Fibroblast of skin of abdomen (primary cell): ENCODE data around the gene ZNF528. TPM values are rescaled to one million over a fixed set of nuclear protein-coding genes. Genes with fewer than 3 reads are reported as not detected.
A peak's percentile ranks its signal among the peaks of the same experiment; 100 is the strongest.

ENCODE experiments used
- DNase-seq: peaks from one replicate; pipeline ENCODE4 v3.0.0-alpha.2; 2013
- polyA plus RNA-seq, 2 experiments: library from polyadenylated mRNA; unstranded; fragments of 120-200 nt; gene quantifications; one replicate each; pipeline ENCODE4 v1.2.1, GENCODE V29; 2013; ENCODE audit not compliant: insufficient read length in 2 of 2

ZNF528 gene
- polyA plus RNA-seq (2013, experiment 1 of 2; ENCODE audit: insufficient read length): 12.1 TPM
- polyA plus RNA-seq (2013, experiment 2 of 2; ENCODE audit: insufficient read length): 9.3 TPM

DNA sequence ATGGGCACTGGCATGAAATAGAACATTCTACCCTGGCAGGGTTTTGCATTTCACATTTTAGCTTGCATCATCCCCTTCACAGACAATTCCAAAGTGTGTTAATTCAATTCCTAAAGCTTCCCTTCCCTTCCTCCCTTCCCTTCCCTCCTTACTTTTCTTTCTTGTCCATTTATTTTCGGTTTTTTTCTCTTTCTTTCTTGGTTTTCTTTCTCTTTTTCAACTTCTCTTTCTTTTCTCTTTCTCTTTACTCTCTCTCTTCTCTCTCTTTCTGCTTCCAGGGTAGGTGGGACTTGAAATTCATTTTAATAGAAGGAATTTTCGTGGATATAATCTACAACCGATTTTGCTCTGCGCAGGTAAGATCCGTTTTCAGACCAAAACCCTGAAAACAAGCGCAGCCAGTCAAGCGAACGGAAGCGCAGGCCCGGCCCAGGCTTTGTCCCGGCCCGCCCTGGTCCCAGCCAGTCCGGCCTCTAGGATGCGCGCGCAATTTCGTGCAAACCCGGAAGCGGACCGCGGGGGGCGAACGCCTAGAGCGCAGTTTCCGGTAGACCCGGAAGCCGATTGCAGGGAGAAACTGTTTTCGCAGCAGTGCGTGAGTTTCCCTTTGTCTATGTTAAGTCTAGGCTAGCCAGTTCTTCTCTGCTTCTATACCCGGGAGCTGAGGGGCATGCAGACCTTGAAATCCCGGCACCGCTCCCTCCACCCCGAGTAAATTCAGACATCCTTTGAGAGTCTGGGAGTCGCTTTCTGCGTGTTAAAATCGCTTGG, at the start of gene ZNF528:
Gene ZNF528, plus strand, starts transcription at position 540 of the 771 bp plus-strand sequence. CDS start 4,165 bp downstream, outside the sequence.
- DNase-seq: peak; percentile 96

DNA sequence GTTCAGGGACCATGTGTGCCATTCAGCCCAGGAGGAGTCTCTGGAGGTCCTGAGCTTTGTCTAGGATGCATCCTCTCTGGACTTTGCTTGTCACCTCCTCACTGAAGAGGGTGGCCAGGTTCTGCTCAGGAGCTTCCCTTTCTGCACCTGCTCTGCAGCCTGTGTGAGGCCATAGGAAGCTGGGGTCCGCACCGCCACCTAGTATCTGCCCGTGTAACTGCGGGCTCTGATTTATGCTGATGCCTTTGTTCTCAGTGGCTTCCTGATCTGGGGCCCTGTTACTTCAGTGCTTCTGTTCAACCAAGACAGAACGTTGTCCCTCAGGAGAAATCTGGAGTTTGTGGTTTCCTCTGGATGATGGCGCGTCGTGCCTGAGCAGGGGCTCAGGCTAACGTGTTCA, 46.1 kb upstream of the ZNF528 start:
- no peak for DNase-seq

DNA sequence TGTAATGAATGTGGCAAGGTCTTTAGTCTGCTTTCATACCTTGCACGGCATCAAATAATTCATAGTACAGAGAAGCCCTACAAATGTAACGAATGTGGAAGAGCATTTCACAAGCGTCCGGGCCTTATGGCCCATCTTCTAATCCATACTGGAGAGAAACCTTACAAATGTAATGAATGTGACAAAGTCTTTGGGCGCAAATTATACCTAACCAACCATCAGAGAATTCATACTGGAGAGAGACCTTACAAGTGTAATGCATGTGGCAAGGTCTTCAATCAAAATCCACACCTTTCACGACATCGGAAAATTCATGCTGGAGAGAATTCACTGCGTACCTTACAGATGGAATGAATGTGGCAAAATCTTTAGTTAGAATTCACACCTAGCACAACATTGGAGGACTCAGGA, 31.2 kb upstream of the ZNF528 start:
- DNase-seq: no peak

DNA sequence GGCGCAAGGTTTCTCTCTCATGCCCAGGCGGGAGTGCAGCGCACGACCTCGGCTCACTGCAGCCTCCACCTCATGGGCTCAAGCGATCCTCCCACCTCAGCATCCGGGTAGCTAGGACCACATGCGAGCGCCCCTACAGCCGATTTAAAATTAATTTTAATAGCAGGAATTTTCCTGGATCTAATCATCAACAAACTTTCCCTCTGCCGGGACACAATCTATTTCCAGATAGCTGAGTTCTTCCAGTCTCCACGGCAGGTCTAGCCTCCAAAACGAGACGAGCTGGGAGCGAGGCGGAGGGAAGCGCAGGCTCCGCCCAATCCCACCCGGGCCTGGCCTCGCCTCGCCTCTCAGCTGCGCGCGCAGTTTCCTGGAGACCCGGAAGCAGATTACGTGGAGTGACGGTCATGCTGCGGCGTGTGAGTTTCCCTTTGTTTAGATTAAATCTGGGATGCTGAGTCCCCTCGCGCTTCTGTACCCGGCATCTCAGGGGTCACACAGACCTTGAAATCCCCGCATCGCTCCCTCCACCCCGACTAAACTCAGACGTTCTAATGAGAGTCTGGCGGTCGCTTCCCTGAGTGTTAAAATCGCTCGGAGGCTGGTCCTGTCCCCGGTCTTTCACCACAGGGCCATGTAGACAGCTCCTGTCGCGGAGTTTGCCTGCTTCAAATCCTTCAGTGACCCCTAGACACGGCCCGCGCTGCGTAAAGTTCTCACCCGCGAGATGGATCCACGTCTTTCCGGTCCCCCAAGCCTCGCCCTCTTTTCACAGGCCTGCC, 27.9 kb upstream of the ZNF528 start, which contains the start of gene ZNF880:
Gene ZNF880, plus strand, starts transcription at position 365 of the 782 bp plus-strand sequence. Its CDS starts 43 bp downstream, at position 408.
- DNase-seq: peak; percentile 94

DNA sequence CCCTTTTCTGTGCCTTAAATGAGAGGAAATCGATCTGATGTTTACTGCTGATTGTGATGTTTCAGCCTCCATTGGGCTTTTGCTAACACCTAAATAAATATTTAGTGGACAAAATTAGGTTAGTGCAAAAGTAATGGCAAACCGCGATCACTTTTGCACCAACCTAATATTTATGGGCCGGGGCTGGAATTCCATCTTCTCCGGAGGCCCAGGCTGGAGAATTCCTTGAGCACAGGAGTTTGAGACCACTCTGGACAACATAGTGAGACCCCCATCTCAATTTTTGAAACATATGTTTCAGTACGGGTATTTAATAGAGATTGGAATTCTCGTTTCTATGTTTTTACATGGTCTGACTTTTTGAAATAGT, 27.3 kb upstream of the ZNF528 start:
- DNase-seq: no peak

DNA sequence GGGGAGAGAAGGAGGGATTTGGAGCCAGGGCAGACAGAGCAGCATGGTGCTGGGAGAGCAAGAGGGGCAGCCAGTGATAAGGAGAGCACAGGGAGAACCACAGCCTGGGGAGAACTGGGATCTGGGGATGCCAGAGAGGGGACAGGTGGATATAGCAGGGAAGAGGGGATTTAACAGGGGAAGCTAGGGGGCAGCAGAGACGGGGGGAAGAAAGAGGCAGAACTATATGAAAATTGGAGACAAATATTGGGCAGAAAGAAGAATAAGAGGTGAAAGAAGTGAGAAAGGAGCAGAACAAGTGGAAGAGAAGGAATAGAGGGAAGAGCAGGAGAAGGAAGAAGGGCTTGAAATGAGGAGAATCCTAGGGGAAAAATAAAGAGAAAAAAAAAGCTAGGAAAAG, 6.5 kb upstream of the ZNF528 start:
- no peak for DNase-seq

DNA sequence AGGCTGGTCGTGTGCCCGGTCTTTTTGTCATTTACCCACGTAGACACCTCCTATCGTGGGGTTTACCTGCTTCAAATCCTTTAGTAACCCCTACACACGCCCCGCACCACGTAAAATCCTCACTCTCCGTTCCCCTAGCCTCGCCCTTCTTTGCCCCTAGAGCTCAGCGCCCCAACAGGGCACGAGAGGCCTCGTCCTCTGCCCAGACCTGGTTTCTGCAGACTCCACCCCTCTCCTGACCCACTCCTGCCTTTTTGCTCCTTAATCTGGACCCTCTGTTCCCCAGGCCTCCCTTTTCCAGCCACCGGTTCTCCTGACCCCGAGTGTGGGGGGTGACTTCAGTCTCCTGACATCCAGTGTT, 412 bp downstream of the ZNF528 start:
- peak; percentile 6 for DNase-seq

DNA sequence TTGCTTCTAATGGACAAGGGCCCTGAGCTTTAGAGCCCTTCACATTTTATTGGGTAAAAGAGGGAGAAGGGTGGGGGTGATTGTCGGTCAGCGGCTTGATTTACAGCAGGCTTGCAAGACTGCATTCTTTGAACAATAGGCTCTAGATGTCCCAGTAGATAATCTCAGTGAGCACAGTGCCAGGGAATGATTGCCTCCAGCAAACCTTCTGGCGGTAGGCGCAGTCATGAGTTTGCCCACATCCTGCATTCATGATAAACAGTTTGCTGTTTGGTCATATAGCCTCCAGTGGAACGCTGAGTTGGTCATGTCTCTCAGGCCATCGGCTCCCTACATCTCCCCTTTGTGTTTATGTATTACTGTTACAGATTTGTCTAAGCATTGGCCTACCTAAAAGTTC, 12.6 kb downstream of the ZNF528 start:
- DNase-seq: no peak

DNA sequence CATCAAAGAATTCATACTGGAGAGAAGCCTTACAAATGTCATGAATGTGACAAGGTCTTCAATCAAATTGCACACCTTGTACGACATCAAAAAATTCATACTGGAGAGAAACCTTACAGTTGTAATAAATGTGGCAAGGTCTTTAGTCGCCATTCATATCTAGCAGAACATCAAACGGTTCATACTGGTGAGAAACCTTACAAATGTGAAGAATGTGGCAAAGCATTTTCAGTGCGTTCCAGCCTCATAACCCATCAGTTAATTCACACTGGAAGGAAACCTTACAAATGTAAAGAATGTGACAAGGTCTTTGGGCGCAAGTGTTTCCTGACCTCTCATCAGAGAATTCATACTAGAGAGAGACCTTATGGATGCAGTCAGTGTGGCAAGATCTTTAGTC, 18.1 kb downstream of the ZNF528 start:
- no peak for DNase-seq

DNA sequence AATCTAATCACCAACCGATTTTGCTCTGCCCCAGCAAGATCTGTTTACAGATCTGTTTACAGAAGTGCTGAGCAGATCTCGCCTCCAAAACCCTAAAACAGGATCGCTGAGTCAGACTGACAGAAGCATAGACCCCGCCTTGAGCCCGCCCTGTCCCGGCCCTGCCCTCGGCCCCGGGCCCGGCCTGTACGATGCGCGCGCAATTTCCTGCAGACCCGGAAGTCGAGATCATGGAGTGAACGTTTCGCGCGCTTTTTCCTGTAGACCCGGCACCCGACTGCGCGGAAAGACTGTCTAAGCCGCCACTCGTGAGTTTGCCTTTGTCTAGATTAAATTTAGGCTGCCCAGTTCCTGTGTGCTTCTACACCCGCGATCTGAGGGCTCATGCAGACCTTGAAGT, 31.3 kb downstream of the ZNF528 start, which contains the start of gene ZNF534:
Gene ZNF534, plus strand, starts transcription at position 212 of the 400 bp plus-strand sequence. CDS start 2,327 bp downstream, outside the sequence.
- DNase-seq: no peak

DNA sequence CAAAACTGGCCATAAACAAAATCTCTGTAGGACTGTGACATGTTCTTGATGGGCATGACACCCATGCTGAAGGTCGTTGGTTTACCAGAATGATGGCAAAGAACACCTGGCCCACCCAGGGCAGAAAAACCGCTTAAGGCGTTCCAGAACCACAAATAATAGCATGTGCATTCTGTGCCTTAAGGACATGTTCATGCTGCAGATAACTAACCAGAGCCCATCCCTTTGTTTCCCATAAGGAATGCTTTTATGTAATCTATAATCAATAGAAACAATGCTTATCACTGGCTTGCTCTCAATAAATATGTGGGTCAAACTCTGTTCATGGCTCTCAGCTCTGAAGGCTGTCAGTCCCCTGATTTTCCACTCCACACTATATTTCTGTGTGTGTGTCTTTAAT, 44.5 kb downstream of the ZNF528 start:
- DNase-seq: no peak

DNA sequence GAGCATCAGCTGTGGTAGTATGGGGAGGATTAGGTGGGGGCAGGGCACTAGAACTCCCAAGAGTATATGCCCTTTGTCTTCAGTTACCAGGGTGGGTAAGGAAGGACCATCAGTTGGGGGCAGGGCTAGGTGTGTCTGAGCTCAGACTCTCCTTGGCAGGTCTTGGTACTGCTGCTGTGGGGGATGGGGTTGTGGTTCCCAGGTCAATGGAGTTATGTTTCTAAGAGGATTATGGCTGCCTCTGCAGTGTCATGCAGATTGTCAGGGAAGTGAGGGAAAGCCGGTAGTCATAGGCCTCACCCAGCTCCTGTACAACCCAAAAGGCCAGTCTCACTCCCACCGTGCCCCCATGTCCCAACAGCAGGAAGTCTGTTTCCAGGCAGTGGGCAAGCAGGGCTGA, 46.9 kb downstream of the ZNF528 start:
- no peak for DNase-seq

DNA sequence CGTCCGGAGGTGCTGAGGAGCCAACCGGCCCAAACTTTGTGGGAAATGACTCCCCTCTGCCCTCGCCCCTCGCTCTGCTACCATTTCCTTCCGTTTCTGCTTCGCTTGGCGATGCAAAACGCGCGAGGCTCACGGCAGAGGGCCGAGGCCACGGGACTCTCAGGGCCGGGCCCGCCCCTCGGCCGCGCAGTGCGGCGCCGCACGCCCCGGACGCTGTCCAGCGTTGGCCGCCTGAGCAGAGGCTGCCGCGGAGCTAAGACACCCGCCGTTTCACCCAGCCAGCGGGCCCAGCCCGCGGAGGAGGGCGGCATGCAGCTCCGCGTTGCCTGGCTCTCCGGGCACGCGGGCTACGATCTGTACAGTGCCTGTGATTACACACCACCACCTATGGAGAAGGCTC, 53.6 kb downstream of the ZNF528 start:
- no peak for DNase-seq

DNA sequence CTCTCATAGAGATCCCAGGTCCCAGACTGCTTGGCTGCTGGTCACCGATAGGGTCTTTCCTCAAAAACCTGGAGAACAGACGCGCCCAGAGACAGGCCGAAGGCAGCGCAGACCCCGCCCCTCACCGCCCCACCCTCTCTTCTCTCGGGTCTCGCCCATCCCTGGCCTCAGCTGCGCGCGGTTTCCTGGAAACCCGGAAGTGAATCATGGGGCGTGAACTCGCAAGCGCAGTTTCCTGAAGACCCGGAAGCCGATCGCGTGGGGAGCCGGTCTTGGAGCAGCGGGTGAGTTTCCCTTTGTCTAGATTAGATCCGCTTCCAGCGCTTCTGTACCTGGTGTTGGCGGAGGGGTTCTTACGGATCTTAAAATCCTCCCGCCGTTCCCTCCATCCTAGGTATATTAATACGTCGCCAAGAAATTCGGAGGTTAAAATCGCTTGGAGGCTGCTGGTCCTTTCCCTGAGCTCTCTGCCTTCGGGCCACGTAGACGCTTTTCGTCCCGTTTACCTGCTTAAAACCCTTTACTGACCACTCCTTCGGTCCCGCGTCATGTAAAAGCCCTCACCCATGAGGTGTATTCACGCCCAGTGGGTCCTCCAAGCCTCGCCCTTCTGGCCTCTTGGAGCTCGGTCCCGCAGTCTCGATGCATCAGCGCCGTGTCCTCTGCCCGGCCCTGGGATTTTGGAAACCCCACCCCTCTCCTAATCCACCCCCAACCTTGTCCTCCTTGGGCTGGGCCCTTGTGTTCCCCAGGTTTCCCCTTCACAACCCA, 55.9 kb downstream of the ZNF528 start, which contains the start of gene ZNF578:
Gene ZNF578, plus strand, starts transcription at position 230 of the 771 bp plus-strand sequence. CDS start 48,293 bp downstream, outside the sequence.
- DNase-seq: peak; percentile 87

DNA sequence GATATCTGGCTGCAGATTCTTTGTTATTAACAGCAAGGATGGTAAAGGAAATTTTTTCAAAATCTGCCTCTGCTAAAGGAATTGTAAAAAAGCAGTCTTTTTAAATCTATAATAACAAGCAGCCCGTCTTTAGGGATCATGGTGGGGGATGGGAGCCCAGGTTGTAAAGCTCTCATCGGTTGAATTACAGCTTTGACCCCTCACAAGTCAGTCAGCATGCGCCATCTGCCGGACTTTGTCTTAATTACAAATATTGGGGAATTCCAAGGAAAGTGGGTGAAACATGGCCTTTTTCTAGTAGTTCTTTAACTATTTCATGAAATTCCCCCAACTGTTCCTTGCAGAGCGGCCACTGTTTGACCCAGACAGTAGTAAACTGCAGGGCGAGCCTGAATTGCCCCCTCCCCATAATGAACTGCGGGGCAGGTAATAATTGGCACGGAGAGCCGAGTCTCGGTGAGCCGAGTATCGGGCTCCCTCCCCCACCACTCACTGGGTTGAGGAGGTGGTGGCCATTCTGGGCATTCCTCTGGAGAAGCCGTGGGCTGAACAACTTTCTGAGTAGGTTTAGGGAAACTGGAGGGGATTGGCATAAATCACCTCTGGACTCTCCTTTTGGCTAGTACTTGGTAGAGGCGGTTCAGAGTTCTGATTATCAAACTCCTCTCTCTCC, 67.3 kb downstream of the ZNF528 start:
- DNase-seq: no peak
